HEK293T (cell line): ENCODE measurements around the gene LRRTM1.

Experiments used
- ELF4 ChIP-seq: fragments of 450-650 bp; IDR thresholded peaks from 2 replicates; pipeline ENCODE4 v1.6.1; 2017; ENCODE audit warnings: antibody characterized with exemption
- SP1 ChIP-seq: fragments of 450-650 bp; IDR thresholded peaks from 2 replicates; pipeline ENCODE4 v1.6.1; 2017
- SUZ12 ChIP-seq: fragments of 450-650 bp; IDR thresholded peaks from 2 replicates; pipeline ENCODE4 v1.6.1; 2016; ENCODE audit warnings: mild to moderate bottlenecking

GRCh38 chr2:80302001-80302313 lies 2.6 kb downstream of the LRRTM1 start:
- TF ChIP-seq SUZ12, result no peak
- TF ChIP-seq SP1, result no peak
- no peak for TF ChIP-seq ELF4
